ENCODE measurements around the gene TXNRD2.

GRCh38 chr22:19917389-19918138 is 24.1 kb downstream of the TXNRD2 start:
- no peak for TF ChIP-seq CTCF (IDR thresholded peaks at IDR 0.05)
- no peak for TF ChIP-seq POLR2A (IDR thresholded peaks at IDR 0.05)

All from thyroid gland (tissue), 4 donors.